Esophagus squamous epithelium (tissue), 4 donors: Measurements from ENCODE around the gene UGT1A5.
"Not testable (repeated sequence)": the region's sequence is repeated elsewhere in the genome, so short reads cannot be mapped to it uniquely, and the experiment has no call there.

Experiments
- CTCF ChIP-seq, 6 experiments: fragments of 450-650 bp in 4 of 6; fragments of 200-600 bp in 2 of 6; sonication (generic) in 2 of 6; IDR thresholded peaks; one replicate each; pipeline ENCODE4 v1.5.1; 2016 to 2019; ENCODE audit warnings: antibody characterized with exemption in 6 of 6, mild to moderate bottlenecking in 4 of 6, moderate library complexity in 4 of 6
- POLR2A ChIP-seq, 4 donors: fragments of 450-650 bp; IDR thresholded peaks; one replicate each; pipeline ENCODE4 v1.6.1; 2017; ENCODE audit warnings: antibody characterized with exemption in 4 of 4, mild to moderate bottlenecking in 4 of 4, moderate library complexity in 3 of 4

- TF ChIP-seq CTCF, POLR2A (IDR thresholded peaks at IDR 0.05): not testable (repeated sequence)
Observed at GRCh38 chr2:233750689-233751088, 38.0 kb downstream of the UGT1A5 start.
